Measurements from ENCODE around the gene UPK1B.
"Not testable (repeated sequence)": the region's sequence is repeated elsewhere in the genome, so short reads cannot be mapped to it uniquely, and the experiment has no call there.

Gene UPK1B

DNA sequence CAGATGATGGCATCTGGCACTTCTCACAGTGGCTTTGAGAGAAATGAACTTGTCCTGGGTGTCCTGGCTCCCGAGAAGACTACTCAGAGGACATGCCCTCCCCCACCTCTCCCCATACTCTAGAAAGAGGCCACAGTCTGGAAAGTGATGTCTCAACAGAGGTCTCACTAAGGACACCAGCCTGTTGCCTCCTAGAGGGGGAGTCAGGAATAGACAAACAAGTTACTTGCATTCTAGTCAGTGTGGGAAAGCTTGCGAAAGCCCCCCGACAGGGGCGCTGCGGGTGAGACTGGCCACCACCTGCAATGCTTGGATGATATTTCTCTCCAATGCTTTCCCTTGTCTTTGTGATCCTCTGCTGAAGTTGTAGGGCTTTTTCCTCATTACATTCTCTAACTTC is 50.1 kb downstream of the UPK1B start:
- DNase-seq (ENCODE audit: low read depth, low spot score): no peak

GRCh38 chr3:119225121-119225520 is 51.7 kb downstream of the UPK1B start:
- no peak for DNase-seq (ENCODE audit: low read depth, low spot score)

GRCh38 chr3:119227070-119227850 is 53.9 kb downstream of the UPK1B start:
- DNase-seq (ENCODE audit: low read depth, low spot score): no peak

DNA sequence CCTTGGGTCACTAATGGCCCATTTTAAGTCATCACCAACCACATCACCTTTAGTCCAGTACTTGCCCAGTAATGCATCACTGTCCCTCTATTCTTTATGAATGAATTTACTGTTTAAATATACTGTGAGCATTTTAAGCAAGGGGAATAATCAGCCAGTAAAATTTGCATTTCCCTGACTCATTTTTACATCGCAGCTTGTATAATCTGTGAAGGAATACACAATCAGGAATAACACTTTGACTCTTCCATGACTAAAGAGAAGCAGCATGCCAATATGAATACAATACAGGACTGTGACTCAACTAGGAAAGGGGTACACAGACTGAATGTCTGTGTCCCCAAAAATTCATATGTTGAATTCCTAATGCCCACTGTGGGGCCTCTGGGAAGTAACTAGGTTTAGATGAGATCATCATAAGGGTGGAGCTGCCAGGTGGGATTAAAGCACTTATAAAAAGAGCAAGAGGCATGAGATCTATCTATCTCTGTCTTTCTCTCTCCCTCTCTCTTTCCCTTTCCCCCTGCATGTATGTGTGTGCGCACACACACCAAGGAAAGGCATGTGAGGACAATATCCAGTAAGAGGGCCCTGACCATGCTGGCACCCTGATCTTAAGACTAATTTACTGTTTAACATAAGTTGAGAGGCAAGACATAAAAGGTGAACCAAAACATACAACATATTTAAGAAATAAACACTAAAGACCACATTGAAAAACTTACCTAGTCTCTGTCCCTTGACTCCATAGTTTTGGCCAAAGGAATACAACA is 55.2 kb downstream of the UPK1B start:
- DNase-seq (ENCODE audit: low read depth, low spot score): no peak

- no peak for DNase-seq (ENCODE audit: low read depth, low spot score)
These were observed 55.8 kb downstream of the UPK1B start for GRCh38 chr3:119229190-119229589.

- DNase-seq (ENCODE audit: low read depth, low spot score): no peak
These were observed 56.7 kb downstream of the UPK1B start for GRCh38 chr3:119230071-119230470.

GRCh38 chr3:119230745-119231144 is 57.3 kb downstream of the UPK1B start:
- DNase-seq (ENCODE audit: low read depth, low spot score): no peak

GRCh38 chr3:119234610-119235009 is 61.2 kb downstream of the UPK1B start:
- DNase-seq (ENCODE audit: low read depth, low spot score): no peak

DNA sequence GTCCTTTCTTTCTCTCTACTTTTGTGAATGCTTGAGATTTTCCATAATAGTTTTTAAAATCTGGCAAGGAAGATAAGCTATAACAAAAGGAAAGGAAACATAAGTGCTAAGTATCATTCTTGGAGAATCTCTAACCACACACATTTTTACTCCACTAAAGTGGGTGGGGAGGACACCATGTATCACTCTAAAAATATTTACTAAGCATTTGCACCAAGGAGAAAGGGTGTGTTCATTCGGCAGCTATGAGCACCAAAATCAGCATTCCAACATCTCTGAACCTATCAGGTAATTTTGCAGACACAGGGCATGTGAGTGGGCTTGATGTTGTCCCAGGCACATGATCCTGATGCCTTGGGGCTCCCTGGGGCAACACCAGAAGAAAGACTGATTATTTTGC is 61.8 kb downstream of the UPK1B start:
- no peak for DNase-seq (ENCODE audit: low read depth, low spot score)

GRCh38 chr3:119236756-119237155 is 63.4 kb downstream of the UPK1B start:
- DNase-seq (ENCODE audit: low read depth, low spot score): no peak

DNA sequence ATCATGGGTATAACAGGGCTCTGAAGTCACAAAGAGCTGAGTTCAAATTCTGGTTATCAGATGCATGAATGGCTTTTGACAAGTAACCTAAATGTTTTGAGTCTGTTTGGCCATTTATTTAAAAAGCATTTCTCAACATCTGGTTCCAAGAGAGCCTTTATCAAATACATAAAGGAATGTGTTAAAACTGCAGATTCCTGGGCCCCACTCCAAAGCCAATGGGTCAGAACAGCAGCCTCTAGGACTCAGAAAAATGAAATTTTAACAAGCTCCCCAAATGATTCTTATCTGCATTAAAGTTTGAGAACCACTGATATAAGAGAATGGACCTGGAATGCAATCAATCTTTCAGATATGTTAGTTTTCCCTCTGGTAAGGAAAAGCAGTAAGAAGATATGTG is 63.9 kb downstream of the UPK1B start:
- no peak for DNase-seq (ENCODE audit: low read depth, low spot score)

- no peak for DNase-seq (ENCODE audit: low read depth, low spot score)
These were observed 65.0 kb downstream of the UPK1B start for GRCh38 chr3:119238363-119238762.

- DNase-seq (ENCODE audit: low read depth, low spot score): no peak
These were observed 65.9 kb downstream of the UPK1B start for GRCh38 chr3:119239206-119239820.

- no peak for DNase-seq (ENCODE audit: low read depth, low spot score)
These were observed 66.7 kb downstream of the UPK1B start for GRCh38 chr3:119240101-119240590.

DNA sequence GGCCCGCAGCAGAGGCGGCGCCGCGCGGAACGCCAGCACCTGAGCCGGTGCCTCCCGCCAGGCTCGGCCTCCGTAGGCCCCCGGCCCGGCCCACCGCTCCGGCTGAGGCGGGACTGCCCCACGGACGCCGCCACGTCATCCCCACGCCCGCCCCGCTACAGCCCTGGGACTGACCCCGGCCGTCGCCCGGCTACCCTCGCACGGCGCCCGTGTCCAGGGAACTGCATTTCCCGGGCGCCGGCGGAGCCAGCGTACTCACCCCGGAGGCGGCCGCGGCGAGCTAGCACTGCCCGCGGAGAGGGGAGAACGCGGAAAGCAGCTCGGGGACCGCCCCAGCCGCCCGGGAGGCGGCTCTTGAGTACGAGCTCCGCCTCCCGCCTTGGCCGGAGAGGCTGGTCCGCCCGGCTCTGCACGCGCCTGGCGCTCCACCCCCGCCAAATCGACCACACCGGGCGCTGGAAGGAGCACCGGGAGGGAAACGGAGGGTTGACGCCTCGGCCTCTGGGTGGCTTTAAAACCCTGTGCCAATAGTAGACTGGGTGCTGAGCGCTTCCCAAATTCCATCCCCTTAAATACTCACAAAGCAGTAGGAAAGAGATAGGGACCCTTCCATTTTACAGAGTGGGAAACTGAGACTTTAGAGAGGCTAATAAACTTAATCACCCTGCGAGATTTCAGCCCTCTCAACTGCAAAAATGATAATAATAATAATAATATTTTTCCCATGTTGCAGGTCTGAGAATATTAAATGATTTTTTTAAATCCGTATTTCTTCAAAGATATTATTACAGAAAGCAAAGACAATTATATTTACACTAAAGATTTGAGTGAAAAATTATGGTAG is 67.4 kb downstream of the UPK1B start, which contains the start of gene B4GALT4:
Gene B4GALT4, minus strand, starts transcription at position 288 of the 844 bp plus-strand sequence. CDS start 10,779 bp downstream, outside the sequence.
- DNase-seq (ENCODE audit: low read depth, low spot score): peak; percentile 65

DNA sequence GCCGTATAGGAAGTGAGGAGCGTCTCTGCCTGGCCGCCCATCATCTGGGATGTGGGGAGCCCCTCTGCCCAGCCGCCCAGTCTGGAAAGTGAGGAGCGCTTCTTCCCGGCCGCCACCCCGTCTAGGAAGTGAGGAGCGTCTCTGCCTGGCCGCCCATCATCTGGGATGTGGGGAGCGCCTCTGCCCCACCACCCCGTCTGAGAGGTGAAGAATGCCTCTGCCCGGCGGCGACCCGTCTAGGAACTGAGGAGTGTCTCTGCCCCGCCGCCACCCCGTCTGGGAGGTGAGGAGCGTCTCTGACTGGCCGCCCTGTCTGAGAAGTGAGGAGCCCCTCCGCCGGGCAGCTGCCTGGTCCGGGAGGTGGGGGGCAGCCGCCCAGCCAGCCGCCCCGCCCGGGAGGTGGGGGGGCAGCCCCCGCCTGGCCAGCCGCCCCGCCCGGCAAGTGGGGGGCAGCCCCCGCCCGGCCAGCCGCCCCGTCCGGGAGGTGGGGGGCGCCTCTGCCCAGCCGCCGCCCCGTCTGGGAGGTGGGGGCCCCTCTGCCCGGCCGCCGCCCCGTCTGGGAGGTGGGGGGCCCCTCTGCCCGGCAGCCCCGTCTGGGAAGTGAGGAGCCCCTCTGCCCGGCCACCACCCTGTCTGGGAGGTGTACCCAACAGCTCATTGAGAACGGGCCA is 69.1 kb downstream of the UPK1B start:
- not testable (repeated sequence) for DNase-seq (ENCODE audit: low read depth, low spot score)

DNA sequence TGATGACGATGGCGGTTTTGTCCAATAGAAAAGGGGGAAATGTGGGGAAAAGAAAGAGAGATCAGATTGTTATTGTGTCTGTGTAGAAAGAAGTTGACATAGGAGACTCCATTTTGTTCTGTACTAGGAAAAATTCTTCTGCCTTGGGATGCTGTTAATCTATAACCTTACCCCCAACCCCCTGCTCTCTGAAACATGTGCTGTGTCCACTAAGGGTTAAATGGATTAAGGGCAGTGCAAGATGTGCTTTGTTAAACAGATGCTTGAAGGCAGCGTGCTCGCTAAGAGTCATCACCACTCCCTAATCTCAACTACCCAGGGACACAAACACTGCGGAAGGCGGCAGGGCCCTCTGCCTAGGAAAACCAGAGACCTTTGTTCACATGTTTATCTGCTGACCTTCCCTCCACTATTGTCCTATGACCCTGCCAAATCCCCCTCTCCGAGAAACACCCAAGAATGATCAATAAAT is 69.7 kb downstream of the UPK1B start:
- DNase-seq (ENCODE audit: low read depth, low spot score): not testable (repeated sequence)

GRCh38 chr3:119243712-119244111 is 70.3 kb downstream of the UPK1B start:
- DNase-seq (ENCODE audit: low read depth, low spot score): no peak

DNA sequence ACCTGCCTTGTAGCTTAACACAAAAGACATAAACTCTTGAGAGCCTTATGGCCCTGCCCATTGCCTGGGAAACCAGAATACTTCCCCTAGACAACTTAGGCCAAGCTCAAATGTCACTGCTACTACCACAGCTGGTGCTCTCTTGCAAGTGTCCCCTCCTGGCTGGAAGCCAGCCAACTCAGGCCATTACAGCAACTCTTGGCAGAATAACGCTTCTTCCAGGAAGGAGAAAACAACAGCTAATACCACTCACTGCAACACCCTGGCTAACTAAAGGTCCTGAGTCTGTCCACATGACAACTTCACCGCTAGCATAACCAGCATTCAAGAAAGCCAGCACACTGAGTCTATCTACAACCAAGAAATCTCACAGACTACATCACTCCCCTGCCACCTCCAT is 72.4 kb downstream of the UPK1B start:
- DNase-seq (ENCODE audit: low read depth, low spot score): no peak
